Inflammatory macrophage (primary cell): ENCODE measurements around the gene MAGI2.

Source experiments
- DNase-seq, 2 donors: peaks; one replicate each; pipeline ENCODE4 v3.0.0-alpha.2; 2020 to 2022

Gene MAGI2

DNA sequence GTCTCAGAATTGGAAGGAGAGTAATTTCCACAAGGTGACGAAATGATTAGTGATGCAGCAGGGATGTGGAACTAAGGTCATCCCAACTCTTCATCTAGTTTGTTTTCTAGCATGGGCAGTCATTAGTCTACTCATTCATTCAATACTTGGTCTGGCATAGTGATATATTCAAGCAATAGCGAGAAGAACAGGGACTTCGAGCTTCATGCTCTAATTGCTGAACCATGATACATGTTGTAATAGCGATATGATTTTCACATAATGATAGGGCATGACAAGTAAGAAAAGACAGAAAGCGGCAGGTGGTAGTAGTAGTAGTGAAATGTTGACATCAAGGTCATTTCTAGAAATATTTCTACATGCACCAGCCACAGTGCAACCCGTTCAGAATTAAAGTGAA lies 1002.8 kb downstream of the MAGI2 start:
- no peak for DNase-seq

DNA sequence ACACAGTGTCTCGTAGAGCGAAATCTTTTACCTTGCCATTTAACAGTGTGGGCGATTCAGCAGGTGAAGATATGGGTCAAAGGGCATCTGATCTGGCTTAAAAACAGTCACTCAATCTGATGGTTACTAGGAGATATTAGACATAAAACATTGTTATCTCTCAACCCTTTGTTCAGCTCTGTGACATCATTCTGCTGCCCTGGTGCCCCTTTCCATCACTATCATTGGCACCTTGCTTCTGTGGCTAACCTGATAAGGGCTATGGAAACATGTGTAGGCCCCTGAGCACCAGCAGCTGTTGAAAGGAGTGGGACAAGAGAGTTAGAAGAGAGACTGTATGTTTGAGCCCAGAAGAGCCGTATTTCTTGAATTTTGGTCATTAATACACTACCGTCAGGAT lies 1004.6 kb downstream of the MAGI2 start:
- no peak for DNase-seq

DNA sequence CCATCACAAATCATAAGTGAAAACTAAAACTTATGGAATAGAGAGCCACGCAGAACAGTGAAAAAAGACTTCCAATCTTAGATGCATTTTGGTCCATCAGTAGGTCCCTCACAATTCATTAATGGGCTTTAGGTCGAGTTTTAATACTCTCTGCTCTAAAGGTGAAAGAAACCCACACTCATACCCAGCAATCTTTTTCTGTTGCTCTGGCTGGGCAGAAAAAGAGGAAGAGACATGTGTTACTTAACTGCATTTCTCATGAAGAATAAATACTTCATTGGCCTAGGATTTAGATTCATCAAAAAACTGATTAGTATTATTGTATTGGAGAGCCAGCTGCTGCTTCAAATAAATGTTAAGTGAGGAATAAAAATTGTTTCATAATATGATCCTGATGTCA lies 1009.2 kb downstream of the MAGI2 start:
- DNase-seq = no peak

DNA sequence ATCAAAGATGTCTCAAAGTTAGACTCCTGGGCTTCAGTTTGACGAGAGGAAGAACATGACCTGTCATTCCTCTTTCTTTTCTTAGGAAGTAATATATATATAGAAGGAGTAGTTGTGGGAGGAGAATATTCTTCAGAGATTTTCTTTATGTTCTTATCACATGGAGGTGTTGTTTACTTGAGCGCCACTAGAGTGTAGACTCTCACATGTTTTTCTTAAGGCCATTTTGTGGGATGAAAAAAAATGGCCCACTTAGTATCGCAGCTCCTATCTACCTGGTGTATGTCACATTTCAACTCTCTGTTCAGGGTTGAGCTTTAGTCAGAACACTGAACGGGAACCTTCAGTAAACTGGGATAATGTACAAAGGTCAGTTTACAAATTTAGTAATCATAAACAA lies 1009.7 kb downstream of the MAGI2 start:
- no peak for DNase-seq

DNA sequence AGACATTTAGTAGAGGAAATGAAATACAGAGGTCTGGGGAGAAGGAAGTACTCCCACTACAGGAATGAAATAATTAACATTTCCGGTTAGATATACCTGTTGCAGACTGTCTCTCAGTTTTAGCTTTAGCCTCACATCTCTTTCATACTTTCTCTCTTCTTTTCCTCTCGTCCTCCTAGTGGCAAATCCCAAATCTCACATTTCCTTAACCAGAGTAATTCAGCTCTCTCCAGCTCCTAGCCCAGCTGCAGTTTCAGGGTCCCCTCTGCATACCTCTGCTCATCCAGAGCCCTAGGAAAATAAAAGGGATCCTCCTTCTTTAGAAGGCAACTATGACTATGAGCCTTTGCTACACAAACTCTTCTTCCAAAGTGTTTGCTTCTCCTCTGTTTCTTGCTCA lies 1011.7 kb downstream of the MAGI2 start:
- no peak for DNase-seq

DNA sequence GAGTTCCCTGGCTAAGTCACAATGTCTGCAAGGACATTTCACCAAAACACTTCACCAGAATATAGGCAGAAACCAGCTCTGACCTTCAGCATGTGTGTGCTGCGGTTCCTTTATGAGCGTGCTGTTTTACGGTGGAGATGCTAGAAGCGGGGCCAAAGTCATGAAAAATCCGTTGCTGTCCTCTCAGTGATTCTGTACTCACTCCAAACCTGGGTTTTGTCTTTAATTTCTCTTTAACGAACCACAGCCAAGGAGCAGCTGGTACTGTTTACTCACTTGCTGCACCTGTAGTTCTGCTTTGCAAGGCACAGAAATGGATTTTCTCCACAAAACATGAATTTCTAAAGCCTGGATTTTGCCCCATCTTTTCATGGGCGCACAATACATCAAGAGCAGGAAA lies 1015.0 kb downstream of the MAGI2 start:
- no peak for DNase-seq

DNA sequence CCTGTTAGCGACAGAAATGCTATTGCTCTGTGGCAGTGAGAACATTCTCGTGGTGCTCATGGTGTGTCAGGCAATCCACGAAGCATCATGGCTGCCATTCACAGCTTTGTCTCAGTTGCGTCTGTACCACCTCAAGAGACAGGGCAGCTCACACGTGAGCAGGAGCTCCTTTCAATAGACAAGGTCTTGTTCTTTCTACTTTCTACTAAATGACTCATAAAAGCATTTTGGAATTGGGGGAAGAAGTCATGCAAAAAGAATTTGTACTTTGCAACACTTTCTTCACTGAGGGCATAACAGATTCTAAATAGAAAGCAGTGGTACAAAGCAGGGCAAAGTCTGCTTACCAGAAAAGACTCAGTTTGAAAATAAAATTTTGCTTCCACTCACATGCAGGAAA lies 1016.3 kb downstream of the MAGI2 start:
- DNase-seq = no peak

DNA sequence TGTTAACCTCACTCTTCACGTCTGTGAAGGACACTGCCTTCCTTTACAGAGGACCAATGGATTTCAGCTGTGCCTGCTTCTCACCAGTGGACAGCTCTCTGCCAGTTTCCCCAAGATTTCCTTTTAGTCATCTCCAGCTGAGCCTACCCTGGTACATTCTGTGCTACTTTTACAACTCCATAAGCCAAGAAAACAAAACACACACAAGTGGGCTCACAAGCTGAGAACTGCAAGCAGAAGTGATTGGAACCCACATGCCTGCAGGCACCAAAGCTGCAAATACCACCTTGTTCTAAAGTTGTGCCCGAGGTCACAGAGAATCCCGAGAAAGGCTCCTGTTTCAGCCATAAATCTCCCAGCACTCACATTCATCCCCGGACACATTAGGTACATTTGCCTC lies 1018.1 kb downstream of the MAGI2 start:
- no peak for DNase-seq

DNA sequence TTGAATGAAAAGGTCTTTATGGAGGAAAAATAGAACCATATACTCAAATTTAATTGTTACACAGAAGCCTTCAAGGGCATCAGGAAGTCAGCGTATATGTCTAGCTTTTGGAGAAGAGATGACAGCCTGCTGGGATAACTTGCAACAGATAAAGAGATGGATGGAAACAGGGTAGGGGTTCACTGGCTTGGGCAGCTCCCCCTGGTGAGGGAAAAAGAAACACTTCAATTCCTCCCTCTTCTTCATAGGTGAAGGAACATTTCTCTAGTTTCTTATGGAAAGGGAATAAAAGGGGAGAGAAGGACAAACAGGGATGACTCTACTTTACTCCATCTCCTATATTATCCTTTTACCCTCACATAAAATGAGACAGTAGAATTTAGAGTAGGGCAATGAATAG lies 1019.2 kb downstream of the MAGI2 start:
- no peak for DNase-seq

DNA sequence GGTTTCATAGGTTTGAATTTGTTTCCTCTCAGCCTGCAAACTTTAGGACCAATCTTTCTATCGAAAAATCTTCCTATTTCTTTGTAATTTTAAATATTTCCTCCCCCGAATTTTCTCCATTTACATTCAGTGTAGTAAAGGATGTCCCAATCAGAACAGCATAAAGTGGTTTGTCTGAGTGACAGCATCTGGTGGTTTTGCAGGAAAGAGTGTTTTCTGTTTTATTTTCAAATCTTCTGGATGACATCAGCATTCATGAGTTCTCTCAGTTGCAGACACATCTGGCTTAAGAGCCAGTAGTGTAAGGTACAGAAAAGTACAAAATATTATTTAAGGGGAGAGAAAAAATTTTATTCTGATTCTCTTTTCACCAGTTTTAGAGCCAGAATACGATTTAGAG lies 1020.0 kb downstream of the MAGI2 start:
- DNase-seq = no peak

DNA sequence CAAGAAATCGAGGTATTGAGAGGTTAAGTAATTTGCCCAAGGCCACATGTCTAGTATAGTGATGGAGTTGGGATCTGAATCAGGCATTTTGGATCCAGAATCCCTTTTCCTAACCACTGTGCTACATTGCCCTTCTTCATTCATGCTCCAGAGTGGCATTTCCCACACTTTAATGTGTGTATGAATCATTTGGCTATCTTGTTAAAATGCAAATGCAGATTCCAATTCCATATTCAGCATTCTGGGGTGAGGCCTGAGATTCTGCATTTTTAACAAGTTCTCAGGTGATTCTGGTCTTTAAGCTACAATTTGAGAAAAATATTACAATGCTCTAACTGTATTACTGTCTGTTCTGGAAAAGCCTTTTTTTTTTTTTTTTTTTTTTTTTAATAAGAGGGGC lies 1023.6 kb downstream of the MAGI2 start:
- no peak for DNase-seq

DNA sequence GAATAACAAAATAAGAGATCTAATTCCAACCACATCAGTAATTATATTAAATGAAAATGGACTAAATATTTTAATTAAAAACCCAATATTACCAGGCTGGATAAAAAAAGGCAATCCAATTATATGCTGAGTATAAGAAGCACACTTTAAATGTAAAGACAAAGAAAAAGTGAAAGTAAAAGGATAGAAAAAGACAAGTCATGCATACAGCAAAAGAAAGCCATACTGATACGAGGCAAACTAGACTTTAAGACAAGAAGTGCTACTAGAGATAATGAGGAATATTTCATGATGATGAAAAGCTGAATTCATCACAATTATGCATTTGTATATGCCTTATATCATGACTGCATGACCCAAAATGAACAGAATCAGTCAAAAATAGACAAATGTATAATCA lies 1026.3 kb downstream of the MAGI2 start:
- DNase-seq = no peak

DNA sequence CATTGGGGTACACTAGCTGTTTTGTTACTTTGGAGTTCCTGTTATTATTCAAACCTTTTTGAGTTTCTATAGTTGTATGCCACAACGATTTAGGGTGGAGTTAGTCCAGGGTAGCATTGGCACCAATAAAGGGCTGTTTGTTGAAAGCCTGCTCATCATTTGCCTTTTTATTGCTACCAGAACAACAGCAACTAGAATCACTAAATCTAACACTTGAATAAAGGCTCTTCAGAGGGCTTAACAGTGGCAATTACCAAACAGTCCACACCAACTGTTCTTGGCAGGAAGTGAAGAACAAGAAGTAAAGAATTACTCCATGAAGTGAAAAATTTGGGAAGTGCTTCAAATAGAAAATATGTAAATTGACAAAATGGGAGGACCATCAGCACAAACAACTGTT lies 1033.5 kb downstream of the MAGI2 start:
- DNase-seq = peak in 1 of 2 donors; percentile 6

DNA sequence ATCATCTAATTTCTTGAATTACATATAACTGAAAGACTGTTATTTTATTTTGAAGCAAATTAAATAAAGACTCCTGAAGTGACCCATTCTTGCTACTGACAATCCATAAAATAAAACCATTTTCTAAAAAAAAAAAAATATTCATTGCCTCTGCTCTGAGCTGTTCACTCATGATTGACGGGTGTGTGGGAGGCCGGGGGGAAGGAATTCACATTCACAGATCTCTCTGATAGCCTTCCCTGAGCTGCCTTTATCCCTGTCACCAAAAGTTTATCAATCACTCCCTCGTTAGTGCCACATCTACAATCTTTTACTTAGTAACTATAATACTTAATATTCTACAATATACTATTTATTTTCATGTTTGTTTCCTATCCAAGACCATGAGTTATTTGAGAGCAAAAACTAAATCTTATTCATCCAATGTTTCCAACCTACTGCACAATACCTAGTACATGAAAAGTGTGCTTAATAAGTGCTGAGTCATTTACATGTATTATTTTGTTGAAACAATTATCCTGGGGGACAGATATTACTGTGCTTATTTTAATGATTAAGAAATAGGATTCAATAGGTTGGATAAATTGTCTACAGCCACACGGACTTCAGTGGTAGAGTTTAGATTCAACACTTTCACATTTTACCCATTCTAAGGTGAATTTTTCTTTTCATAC lies 1036.2 kb downstream of the MAGI2 start:
- DNase-seq = no peak

DNA sequence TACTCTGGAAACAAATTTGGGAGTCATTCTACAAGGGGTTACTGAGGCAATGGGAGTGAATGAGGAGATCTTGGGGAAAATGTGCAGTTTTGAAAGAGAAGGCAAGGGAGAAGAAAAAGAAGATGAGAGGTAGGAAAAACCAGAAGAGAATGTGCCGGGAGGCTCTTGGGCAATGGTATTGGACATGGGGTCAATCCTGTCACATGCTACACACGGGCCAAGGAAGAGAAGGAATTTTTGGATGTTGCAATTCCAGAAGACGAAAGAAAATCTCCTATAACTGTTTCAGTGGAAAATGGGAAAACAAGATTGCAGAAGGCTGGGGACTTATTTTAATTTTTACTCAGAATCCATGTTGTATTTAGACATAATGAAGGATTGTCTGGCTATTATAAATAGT lies 1039.9 kb downstream of the MAGI2 start:
- DNase-seq = no peak

DNA sequence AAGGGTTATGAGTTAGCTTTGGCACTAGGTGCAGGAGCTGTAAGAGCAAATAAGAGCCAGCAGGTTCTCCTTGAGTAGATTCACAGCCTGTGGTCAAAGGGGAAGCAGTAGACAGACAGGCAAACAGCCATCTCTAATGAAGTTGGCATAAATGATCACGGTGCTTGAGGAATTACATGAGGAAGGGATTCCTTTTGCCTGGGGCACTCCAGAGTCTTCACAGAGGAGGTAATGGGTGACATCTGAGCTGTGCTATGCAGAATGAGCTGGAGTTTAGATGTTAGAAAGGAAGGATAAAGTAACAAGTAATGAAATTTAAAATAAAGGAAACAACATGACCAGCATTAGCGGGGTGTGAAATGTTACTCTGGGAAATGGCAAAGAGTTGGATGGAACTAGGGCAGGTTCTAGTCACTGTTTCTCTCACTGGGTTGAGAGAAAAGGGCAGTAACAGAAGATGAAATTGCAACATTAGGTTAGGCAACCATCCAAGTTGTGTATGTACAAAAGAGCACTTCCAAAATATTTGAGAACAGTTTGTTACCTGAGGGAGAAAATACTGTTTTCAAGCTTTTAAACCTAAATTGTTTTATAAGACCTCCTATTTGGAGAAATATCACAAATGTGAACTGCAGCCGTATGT lies 1041.1 kb downstream of the MAGI2 start:
- no peak for DNase-seq

DNA sequence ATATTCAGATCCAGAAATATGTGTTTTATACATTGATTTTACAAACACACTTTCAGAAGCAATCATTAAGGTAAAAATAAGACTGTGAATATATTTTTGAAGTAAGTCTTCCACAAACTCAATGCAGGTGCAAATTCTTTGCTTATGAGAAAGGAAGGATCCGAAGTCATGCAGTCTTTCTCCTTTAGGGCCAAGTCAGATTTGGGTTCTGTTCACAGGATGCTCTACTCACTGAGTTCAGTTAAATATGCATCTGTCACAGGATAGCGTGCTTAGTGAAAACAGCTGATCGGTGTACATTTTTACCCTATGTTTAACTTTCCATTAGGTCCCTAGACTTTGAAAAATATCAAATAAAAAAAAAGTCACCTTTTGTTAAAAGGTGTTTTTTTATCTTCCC lies 1046.4 kb downstream of the MAGI2 start:
- DNase-seq = no peak

DNA sequence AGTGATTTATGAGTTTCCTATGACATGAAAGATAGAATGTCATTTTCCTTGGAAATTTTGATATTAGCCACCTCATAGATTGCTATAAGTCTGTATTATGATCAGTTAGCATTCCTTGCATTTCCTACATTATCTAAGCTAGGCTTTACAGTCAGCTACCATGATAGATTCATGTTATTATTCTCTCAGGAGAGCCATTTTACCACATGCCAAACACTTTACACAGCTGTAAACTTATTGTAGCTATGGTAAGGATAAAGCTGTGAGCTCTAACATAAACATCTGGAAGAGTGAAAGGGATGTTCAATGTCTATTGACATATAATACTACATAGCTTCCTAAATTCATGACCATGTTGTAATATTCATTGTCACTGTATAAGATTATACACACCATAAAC lies 1046.9 kb downstream of the MAGI2 start:
- DNase-seq = no peak

DNA sequence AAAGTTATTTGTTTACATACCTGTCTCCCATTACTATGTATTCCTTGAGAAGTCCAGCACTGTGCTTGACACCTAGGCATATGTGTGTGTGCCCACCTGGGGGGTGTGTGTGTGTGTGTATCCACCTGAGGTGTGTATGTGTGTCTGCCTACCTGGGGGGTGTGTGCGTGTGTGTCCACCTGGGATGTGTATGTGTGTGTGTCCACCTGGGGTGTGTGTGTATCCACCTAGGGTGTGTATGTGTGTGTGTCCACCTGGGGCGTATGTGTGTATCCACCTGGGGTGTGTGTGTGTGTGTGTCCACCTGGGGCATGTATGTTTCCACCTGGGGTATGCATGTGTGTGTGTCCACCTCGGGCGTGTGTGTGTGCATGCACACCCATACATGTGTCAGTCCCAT lies 1051.4 kb downstream of the MAGI2 start:
- no peak for DNase-seq

DNA sequence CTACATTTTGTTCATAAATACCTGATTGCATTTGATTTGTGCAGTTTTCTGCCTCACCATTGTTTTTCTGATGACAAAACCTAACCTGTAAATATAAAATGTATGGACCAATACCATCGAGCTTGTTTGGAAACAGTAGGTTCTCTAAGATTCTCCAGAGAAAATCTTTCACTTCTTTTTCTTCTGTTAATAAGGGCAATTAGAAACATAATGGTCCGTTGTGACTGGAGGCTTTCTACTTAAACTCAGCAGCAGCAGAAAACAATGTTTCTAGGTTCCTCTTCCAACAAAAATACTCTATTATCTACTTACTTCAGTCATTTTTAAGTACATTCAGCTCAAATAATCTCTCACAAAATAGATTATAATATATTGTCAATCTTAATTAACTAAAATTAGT lies 1053.4 kb downstream of the MAGI2 start:
- no peak for DNase-seq

DNA sequence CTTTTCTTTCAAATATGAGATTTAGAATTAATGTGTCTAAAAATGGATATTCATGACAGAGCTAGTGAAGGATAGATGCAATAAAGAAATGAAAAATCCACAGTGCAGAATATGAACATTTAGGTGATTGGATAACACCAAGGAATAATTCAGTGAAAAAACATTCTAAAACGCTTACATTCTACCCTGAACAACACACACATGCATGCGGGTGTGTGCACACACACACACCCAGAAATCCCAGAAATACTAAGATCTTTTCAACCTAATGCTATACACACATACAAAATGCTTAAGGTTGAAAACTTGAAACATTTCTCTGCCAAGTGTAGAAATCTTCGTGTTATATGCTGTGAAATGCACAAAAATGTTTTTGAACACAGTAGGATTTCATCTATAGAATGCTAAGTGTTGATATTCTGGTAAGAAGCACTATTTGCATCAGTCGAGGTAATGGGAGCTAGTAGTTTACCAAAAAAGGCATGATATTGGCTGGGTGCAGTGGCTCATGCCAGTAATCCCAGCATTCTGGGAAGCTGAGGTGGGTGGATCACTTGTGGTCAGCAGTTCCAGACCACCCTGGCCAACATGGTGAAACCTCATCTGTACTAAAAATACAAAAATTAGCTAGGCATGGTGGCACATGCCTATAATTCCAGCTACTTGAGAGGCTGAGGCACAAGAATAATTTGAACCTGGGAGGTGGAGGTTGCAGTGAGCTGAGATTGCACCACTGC lies 1054.3 kb downstream of the MAGI2 start:
- DNase-seq = no peak

DNA sequence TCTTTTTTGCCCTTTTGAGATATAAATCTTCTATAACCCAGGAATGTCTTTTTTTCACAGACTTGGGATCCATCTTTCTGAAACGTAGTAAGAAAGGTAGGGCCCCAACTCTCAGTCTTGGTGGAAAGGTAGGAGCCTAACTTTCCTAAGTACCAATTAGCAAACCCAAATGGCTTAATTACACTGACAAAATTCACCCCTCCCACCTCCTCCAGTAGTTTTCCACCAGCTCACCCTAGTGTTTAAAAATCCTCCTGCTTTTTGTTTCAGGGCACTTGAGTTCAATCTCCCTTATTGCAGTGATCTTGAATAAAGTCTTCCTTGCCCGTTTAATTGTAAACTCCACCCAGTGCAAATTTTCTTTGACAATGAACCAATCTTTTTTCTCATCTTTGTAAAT lies 1054.9 kb downstream of the MAGI2 start:
- DNase-seq = no peak

DNA sequence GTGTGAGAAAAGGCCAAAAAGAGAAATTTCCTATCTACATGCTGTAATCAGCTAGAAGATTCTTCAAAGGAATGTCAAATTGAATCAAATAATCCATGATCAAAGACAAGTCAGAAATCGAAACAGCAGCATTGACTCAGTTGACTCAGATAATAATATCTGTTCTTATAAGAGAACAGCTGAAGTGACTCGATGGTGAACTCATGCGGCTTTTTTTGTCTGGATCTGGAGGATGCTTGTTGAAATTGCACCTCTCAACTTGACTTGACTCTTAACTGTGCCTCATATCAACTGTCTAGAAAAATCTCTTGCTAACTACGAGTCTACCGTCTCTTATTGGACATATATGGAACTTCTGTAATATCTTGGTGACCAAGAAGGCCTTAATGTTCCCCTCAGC lies 1055.4 kb downstream of the MAGI2 start:
- no peak for DNase-seq

DNA sequence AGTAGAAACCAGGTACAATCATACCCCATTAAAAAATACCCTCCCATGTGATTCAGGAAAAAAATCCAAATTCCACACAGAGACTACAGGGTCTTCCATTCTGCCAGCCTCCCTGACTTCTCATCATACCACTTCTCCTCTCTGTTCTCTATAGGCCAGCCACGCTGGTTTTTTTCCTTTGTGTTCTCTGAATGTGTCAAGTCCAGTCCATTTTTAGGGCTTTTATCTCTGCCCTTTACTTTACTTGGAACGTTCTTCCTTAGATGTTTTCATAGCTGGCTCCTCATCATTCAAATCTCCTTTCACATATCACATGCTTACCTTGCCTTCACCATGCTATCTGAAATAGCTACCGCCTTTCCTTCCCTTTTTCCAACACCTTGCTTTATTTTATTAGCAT lies 1057.3 kb downstream of the MAGI2 start:
- DNase-seq = no peak
